Measurements from ENCODE around the gene SMARCC1.
A peak's percentile ranks its signal among the peaks of the same experiment; 100 is the strongest.

Gene SMARCC1

GRCh38 chr3:47802734-47803479 lies 21.2 kb upstream of the SMARCC1 start, which contains the start of gene DHX30:
TSS of gene DHX30 (plus strand) at chr3:47803138. CDS start at chr3:47810684, 7,546 bp downstream.
- Histone ChIP-seq H3K9me3 (ENCODE audit: insufficient read depth, low read depth, low read length) (no peaks in the 10 kb centered on the region), H3K14ac (ENCODE audit: low read length) (peak within 1 kb of the TSS; percentile 98), H3K4me3 (ENCODE audit: low read depth, low read length) (peak within 1 kb of the TSS; percentile 91), H4K8ac (ENCODE audit: low read depth, low read length) (peak within 1 kb of the TSS; percentile 91), H3K27me3 (ENCODE audit: insufficient read depth, low read length) (no peaks in the 10 kb centered on the region), H2BK120ac (ENCODE audit: insufficient read depth, low read length, poor library complexity) (peak within 1 kb of the TSS; percentile 97), H3K23ac (ENCODE audit: low read length) (no peak within 1 kb of the TSS), H3K4me1 (ENCODE audit: control insufficient read depth in 1 of 2, insufficient read depth in 2 of 2, low read length in 2 of 2) (peaks cover 3 to 4% of the 10 kb centered on the region in 2 experiments), H3K79me1 (ENCODE audit: low read length) (peaks cover 20% of the 10 kb centered on the region), H3K4ac (ENCODE audit: low read depth, low read length) (peak within 1 kb of the TSS; percentile 71), H3K18ac (ENCODE audit: low read length) (peak within 1 kb of the TSS; percentile 98), H3K27ac (ENCODE audit: low read depth, low read length) (peak within 1 kb of the TSS; percentile 99), H2BK5ac (ENCODE audit: low read depth, low read length, poor library complexity) (peak within 1 kb of the TSS; percentile 99), H3K9ac (ENCODE audit: low read length) (peak within 1 kb of the TSS; percentile 96), H2AFZ (ENCODE audit: insufficient read depth, low read length, poor library complexity) (peak within 1 kb of the TSS; percentile 98), H3K79me2 (ENCODE audit: control insufficient read depth, insufficient read depth, low read length, poor library complexity) (peaks cover 10% of the 10 kb centered on the region), H3K4me2 (ENCODE audit: low read length) (peak within 1 kb of the TSS; percentile 88), H4K12ac (ENCODE audit: low read depth, low read length) (peak within 1 kb of the TSS; percentile 99), H3K36me3 (ENCODE audit: control insufficient read depth in 1 of 2, insufficient read depth in 2 of 2, low read length in 2 of 2) (peaks cover 4 to 10% of the 10 kb centered on the region in 2 experiments), H4K91ac (ENCODE audit: low read depth, low read length) (peak within 1 kb of the TSS; percentile 97), H2BK12ac (ENCODE audit: low read length) (no peak within 1 kb of the TSS), H2AK5ac (ENCODE audit: low read length) (peak within 1 kb of the TSS; percentile 52)
- DNase-seq: peak; percentile 68 to 81
- no CpG with 5 or more reads among the region's 90 CpGs for WGBS (ENCODE audit: extremely low coverage, insufficient coverage, insufficient read length)

- Histone ChIP-seq H3K27ac (ENCODE audit: low read depth, low read length) (no peak overlapping the region), H3K14ac (ENCODE audit: low read length) (no peak overlapping the region), H2AFZ (ENCODE audit: insufficient read depth, low read length, poor library complexity) (no peak overlapping the region), H2BK12ac (ENCODE audit: low read length) (no peak overlapping the region), H3K79me1 (ENCODE audit: low read length) (peaks cover 16% of the 10 kb centered on the region), H4K12ac (ENCODE audit: low read depth, low read length) (no peak overlapping the region), H3K4me2 (ENCODE audit: low read length) (no peak overlapping the region), H3K4ac (ENCODE audit: low read depth, low read length) (no peak overlapping the region), H3K79me2 (ENCODE audit: control insufficient read depth, insufficient read depth, low read length, poor library complexity) (peaks cover 10% of the 10 kb centered on the region), H3K18ac (ENCODE audit: low read length) (no peak overlapping the region), H2BK5ac (ENCODE audit: low read depth, low read length, poor library complexity) (no peak overlapping the region), H3K9ac (ENCODE audit: low read length) (no peak overlapping the region), H3K4me3 (ENCODE audit: low read depth, low read length) (no peak overlapping the region), H3K23ac (ENCODE audit: low read length) (no peak overlapping the region), H3K36me3 (ENCODE audit: control insufficient read depth in 1 of 2, insufficient read depth in 2 of 2, low read length in 2 of 2) (no peaks in the 10 kb centered on the region), H4K91ac (ENCODE audit: low read depth, low read length) (no peak overlapping the region), H2AK5ac (ENCODE audit: low read length) (no peak overlapping the region), H4K8ac (ENCODE audit: low read depth, low read length) (no peak overlapping the region), H3K4me1 (ENCODE audit: control insufficient read depth in 1 of 2, insufficient read depth in 2 of 2, low read length in 2 of 2) (peaks cover 3 to 4% of the 10 kb centered on the region in 2 experiments), H3K27me3 (ENCODE audit: insufficient read depth, low read length) (no peaks in the 10 kb centered on the region), H3K9me3 (ENCODE audit: insufficient read depth, low read depth, low read length) (no peaks in the 10 kb centered on the region), H2BK120ac (ENCODE audit: insufficient read depth, low read length, poor library complexity) (no peak overlapping the region)
- peak in 1 of 2 donors; percentile 21 for DNase-seq
- WGBS (ENCODE audit: extremely low coverage, insufficient coverage, insufficient read length): no CpG with 5 or more reads among the region's 4 CpGs
Observed at GRCh38 chr3:47799733-47800132, 18.0 kb upstream of the SMARCC1 start.

- H4K8ac ChIP-seq (ENCODE audit: low read depth, low read length): no peak overlapping the region
- H3K23ac ChIP-seq (ENCODE audit: low read length): no peak overlapping the region
- no peak overlapping the region for H2AFZ ChIP-seq (ENCODE audit: insufficient read depth, low read length, poor library complexity)
- H3K9me3 ChIP-seq (ENCODE audit: insufficient read depth, low read depth, low read length): no peaks in the 10 kb centered on the region
- no peak overlapping the region for H3K4me2 ChIP-seq (ENCODE audit: low read length)
- H3K4ac ChIP-seq (ENCODE audit: low read depth, low read length): no peak overlapping the region
- no peaks in the 10 kb centered on the region for H3K4me1 ChIP-seq (ENCODE audit: control insufficient read depth in 1 of 2, insufficient read depth in 2 of 2, low read length in 2 of 2)
- no peak overlapping the region for H4K91ac ChIP-seq (ENCODE audit: low read depth, low read length)
- no peaks in the 10 kb centered on the region for H3K27me3 ChIP-seq (ENCODE audit: insufficient read depth, low read length)
- H2BK5ac ChIP-seq (ENCODE audit: low read depth, low read length, poor library complexity): no peak overlapping the region
- no peak overlapping the region for H3K27ac ChIP-seq (ENCODE audit: low read depth, low read length)
- no CpG with 5 or more reads among the region's 4 CpGs for WGBS (ENCODE audit: extremely low coverage, insufficient coverage, insufficient read length)
- no peak overlapping the region for H2BK120ac ChIP-seq (ENCODE audit: insufficient read depth, low read length, poor library complexity)
- no peak overlapping the region for H3K14ac ChIP-seq (ENCODE audit: low read length)
- no peak overlapping the region for H4K12ac ChIP-seq (ENCODE audit: low read depth, low read length)
- no peak for DNase-seq
- H3K18ac ChIP-seq (ENCODE audit: low read length): no peak overlapping the region
- no peaks in the 10 kb centered on the region for H3K79me2 ChIP-seq (ENCODE audit: control insufficient read depth, insufficient read depth, low read length, poor library complexity)
- H3K9ac ChIP-seq (ENCODE audit: low read length): no peak overlapping the region
- no peaks in the 10 kb centered on the region for H3K79me1 ChIP-seq (ENCODE audit: low read length)
- H2BK12ac ChIP-seq (ENCODE audit: low read length): no peak overlapping the region
- H3K36me3 ChIP-seq (ENCODE audit: control insufficient read depth in 1 of 2, insufficient read depth in 2 of 2, low read length in 2 of 2): no peaks in the 10 kb centered on the region
- H2AK5ac ChIP-seq (ENCODE audit: low read length): no peak overlapping the region
- no peak overlapping the region for H3K4me3 ChIP-seq (ENCODE audit: low read depth, low read length)
Observed at GRCh38 chr3:47794544-47794943, 12.9 kb upstream of the SMARCC1 start.

GRCh38 chr3:47792699-47793098 lies 11.0 kb upstream of the SMARCC1 start:
- no peak for DNase-seq
- H2AK5ac ChIP-seq (ENCODE audit: low read length): no peak overlapping the region
- H4K12ac ChIP-seq (ENCODE audit: low read depth, low read length): no peak overlapping the region
- H3K79me2 ChIP-seq (ENCODE audit: control insufficient read depth, insufficient read depth, low read length, poor library complexity): no peaks in the 10 kb centered on the region
- H3K18ac ChIP-seq (ENCODE audit: low read length): no peak overlapping the region
- H3K27me3 ChIP-seq (ENCODE audit: insufficient read depth, low read length): no peaks in the 10 kb centered on the region
- H3K79me1 ChIP-seq (ENCODE audit: low read length): no peaks in the 10 kb centered on the region
- H2BK5ac ChIP-seq (ENCODE audit: low read depth, low read length, poor library complexity): no peak overlapping the region
- H3K14ac ChIP-seq (ENCODE audit: low read length): no peak overlapping the region
- H3K27ac ChIP-seq (ENCODE audit: low read depth, low read length): no peak overlapping the region
- H3K9me3 ChIP-seq (ENCODE audit: insufficient read depth, low read depth, low read length): no peaks in the 10 kb centered on the region
- H4K91ac ChIP-seq (ENCODE audit: low read depth, low read length): no peak overlapping the region
- H3K4me3 ChIP-seq (ENCODE audit: low read depth, low read length): no peak overlapping the region
- H4K8ac ChIP-seq (ENCODE audit: low read depth, low read length): no peak overlapping the region
- no peaks in the 10 kb centered on the region for H3K36me3 ChIP-seq (ENCODE audit: control insufficient read depth in 1 of 2, insufficient read depth in 2 of 2, low read length in 2 of 2)
- H3K9ac ChIP-seq (ENCODE audit: low read length): no peak overlapping the region
- H2BK120ac ChIP-seq (ENCODE audit: insufficient read depth, low read length, poor library complexity): no peak overlapping the region
- no peaks in the 10 kb centered on the region for H3K4me1 ChIP-seq (ENCODE audit: control insufficient read depth in 1 of 2, insufficient read depth in 2 of 2, low read length in 2 of 2)
- H3K4ac ChIP-seq (ENCODE audit: low read depth, low read length): no peak overlapping the region
- H3K4me2 ChIP-seq (ENCODE audit: low read length): no peak overlapping the region
- no peak overlapping the region for H2AFZ ChIP-seq (ENCODE audit: insufficient read depth, low read length, poor library complexity)
- no CpG with 5 or more reads among the region's 2 CpGs for WGBS (ENCODE audit: extremely low coverage, insufficient coverage, insufficient read length)
- no peak overlapping the region for H3K23ac ChIP-seq (ENCODE audit: low read length)
- no peak overlapping the region for H2BK12ac ChIP-seq (ENCODE audit: low read length)

Data from trophoblast cell (in vitro differentiated cells and primary cell).